GM18861 (cell line): Measurements from ENCODE around the gene SCART1.
"Not testable (repeated sequence)": the region's sequence is repeated elsewhere in the genome, so short reads cannot be mapped to it uniquely, and the experiment has no call there.

ENCODE experiments used
- ATAC-seq: cut with Tn5 transposase; IDR thresholded peaks from one replicate; pipeline ENCODE4 v1.9.1; 2021; ENCODE audit not compliant: unreplicated experiment

Gene SCART1

DNA sequence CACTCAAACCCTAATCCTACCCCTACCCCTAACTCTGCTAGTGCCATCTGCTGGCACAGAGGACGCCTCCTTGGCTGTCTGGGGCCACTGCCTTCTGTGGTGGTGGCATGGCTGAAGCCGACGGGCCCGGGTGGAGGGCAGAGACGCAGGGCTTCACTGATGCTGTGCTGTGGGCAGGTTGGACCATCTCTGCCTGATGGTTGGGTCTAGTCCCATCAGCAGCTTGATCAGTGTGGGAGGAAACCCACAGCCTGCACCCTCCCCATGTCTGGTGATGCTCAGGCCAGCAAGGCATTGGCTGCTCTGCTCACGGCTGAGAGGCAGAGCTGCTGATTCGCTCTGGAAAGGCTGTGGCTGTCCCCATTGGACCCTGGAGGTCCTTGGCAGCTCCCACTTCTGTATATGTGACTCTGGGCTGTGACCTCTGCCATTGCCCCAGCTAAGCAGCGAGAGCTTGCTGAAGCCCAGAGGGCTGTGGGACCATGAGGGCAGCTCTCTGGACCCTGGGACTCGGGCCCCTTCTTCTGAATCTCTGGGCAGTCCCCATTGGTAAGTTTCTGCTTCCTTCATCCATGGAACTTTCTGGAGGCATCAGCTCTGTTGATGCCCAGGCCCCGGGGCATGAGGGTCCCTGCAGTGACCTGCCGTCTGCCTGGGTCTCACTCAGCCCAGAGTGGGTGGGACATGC lies at the start of gene SCART1:
Gene SCART1 (plus strand): TSS at position 430 of the 688 bp plus-strand sequence. CDS start 53 bp downstream, at position 483.
- ATAC-seq, result no peak

- ATAC-seq, result no peak
These were observed 48.5 kb upstream of the SCART1 start for GRCh38 chr10:133405272-133405671.

GRCh38 chr10:133405844-133406527 lies 47.8 kb upstream of the SCART1 start:
- ATAC-seq, result no peak

DNA sequence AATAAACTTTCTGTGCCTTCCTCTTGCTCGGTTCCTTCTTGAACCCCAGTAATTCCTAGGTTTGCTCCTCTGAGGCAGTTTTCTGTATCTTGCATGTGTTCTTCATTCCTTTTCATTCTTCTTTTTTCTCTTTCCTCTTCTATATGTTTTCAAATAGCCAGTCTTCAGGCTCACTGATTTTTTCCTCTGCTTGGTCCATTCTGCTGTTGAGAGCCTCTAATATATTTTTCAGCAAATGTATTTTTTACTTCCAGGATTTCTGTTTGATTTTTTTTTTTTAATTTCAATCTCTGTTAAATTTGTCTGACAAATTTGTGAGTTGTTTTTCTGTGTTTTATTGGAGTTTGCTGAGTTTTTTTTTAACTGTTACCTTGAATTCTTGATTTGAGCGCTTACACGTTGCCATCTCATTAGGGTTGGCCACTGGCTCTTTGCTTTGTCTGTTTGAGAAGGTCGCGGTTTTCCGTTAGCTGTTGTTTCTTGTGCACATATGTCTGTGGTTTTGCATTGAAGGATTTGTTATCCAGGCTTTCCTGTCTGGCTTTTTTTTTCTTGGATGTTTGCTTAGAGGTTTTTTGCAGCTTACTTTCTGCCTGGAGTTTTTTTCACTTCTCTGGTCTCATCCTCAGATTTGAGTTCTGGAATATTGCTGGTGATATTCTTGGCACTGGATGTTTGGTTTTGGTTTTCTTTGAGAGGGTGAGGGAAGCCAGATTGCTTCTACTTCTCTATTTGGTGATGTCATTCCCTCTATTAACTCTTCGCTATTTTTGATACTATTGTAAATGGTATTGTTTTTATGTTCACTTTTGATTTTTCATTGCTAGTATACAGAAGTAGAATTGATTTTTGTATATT lies 42.0 kb upstream of the SCART1 start:
- ATAC-seq, result no peak

GRCh38 chr10:133412381-133412711 lies 41.4 kb upstream of the SCART1 start:
- no peak for ATAC-seq

- not testable (repeated sequence) for ATAC-seq
These were observed 39.3 kb upstream of the SCART1 start for GRCh38 chr10:133414401-133414800.

DNA sequence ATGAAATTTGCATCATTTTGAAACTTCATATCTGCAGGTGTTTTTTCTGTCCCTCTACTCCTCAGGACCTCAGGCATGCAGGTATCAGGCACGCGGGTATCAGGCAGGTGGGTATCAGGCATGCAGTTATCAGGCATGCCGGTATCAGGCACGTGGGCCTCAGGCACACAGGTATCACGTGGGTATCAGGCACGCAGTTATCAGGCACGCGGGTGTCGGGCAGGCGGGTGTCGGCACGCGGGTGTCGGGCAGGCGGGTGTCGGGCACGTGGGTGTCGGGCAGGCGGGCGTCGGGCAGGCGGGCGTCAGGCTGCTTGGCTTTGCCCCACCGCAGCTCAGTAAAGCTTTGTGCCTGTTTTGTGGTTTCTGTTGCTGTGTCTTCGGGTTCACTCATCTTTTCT lies 38.0 kb upstream of the SCART1 start:
- no peak for ATAC-seq

GRCh38 chr10:133418289-133418993 lies 35.3 kb upstream of the SCART1 start:
- ATAC-seq, result no peak

DNA sequence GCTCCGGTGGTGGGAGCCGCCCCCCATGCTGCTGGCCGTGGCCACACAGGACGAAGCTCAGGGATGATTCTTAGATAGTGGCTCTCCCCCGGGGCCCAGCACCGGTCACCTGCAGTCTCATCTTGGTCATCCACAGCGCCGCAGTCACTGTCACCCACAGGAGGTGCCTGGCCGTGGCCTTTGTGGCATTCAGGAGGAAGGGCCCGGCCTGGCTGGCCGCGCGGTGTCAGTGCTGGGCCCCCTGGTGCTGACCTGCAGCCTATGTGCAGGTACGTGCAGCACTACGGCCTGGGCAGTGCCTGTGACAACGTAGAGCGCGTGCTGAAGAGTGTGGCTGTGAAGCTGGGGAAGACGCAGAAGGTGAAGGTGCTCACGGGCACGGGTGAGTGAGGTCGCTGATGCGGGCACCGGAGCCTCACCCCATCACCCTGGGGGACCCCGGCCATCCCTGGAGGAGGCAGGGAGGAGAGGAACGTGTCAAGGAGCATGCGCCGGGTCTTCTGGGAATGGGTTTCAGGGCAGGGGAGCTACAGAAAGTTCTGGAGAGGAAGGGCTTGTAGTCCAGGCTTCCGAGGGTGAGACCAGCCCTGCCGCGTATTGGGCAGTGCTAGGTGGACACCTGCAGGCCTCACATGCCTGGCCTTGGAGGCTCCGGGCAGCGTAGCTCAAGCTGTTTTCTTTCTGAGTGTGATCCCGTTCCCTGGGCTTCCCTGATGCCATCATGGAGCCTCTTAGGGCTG lies 34.4 kb upstream of the SCART1 start:
- no peak for ATAC-seq

- ATAC-seq, result no peak
These were observed 33.7 kb upstream of the SCART1 start for GRCh38 chr10:133420028-133420427.

DNA sequence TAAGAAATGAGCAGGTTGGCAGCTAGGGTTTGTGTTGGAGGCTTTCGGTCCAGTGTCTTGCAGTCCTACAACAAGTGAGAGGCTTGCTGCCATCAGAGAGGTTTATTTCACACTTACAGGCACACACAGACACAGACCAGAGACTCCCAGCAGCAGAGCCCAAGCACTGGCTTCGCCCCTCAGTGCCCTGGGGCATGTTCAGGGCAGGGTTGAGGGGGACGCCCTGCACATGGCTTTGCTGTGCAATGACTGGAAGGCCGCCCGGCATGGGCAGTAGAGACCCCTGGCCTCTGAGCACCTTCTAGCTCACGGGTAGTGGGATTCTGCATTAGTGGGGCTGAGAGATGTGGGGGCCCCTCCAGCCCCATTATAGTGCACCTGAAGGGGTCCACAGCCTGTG lies 33.2 kb upstream of the SCART1 start:
- no peak for ATAC-seq

GRCh38 chr10:133421336-133422222 lies 32.2 kb upstream of the SCART1 start:
- ATAC-seq, result no peak

DNA sequence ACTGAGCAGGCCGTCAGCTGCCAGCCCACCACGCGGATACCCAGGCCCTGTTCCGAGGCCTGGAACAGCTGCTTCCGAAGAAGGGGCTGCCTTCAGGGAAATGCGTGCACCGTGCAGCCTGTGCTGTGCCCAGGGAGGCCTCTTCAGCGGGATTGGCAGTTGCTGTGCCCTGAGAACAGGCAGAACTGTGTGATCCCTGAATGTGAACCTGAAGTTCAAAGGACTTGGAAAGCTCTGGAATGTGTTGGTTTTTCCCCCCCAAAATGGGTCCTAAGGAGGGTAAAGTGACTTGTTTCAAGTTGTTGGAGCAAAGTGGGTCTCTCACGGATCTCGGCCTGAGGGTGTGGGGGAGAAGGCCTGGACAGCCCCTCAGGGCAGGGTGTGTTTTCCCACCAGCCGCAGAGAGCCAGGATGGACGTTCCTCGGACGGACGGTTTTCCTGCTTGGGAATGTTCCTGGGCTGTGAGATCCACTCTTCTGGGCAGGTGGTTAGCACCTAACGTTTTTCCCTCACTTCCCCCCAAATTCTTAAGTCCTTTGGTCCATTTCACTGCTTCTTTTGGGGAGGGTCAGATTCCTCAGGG lies 31.4 kb upstream of the SCART1 start:
- ATAC-seq, result no peak

- ATAC-seq, result no peak
These were observed 30.7 kb upstream of the SCART1 start for GRCh38 chr10:133422807-133423771.

DNA sequence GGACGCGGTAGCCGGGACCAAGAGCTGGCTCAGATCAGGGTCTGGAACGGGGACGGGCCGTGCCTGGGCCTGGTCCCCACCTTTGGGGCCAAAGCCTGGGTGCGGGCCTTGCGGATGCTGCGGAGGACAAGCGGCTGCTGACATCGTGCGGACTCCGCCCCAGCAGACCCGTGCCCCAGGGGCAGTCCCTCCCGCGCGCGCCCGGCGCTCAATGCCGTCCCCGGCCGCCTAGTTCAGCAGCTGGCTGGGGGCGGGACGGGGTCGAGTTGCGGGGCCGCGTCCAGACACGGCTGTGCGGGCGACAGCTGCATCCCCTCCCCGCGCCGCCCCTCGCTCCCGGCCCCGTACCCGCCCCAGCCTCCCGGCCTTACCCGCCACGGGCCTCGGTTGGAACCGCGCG lies 29.6 kb upstream of the SCART1 start:
- not testable (repeated sequence) for ATAC-seq

DNA sequence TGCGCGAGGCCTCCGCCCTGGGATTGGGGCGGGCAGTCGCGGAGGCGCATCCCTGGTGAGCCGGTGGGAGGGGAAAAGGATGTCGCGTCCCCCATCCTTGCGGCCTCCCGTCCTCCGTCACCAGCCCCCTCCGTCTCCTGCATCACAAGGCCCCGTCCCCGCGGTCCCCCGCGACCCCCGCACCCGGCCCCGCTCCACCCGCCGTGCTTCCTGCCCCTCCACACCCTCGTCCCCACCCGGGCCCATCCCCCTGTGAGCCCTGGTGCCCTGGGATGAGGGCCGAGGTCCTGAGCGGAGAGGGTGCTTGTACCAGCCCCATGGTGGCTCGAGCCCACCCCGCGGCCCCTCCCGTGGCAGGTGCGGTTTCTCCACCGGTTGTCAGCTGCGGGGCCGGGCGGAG lies 29.1 kb upstream of the SCART1 start, which contains the start of gene SPRN:
Gene SPRN (minus strand): TSS at position 25 of the 400 bp plus-strand sequence. CDS start 944 bp downstream, outside the sequence.
- ATAC-seq, result not testable (repeated sequence)

DNA sequence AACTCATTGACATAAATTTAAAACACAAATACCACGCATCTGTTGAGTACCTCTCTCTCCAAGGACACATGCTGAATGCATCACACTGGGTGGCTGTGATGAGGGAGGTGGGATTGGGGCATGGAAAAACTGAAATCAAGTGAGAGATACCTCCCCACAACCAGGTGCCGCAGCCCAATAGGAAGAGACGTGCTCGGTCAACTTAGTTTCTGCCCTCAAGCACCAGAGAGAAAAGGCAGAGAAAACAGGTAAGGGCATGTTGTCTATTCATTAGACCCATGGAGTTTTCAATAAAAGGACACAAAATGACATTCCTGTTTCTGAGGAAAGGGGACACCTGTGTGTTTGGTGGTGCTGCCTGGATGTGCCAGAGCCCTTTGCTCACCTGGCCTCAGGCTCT lies 24.2 kb upstream of the SCART1 start:
- ATAC-seq, result not testable (repeated sequence)
